ENCODE results near the gene CGB1. TPM values are rescaled to one million over a fixed set of nuclear protein-coding genes. Genes with fewer than 3 reads are reported as not detected.
"Not testable (repeated sequence)": the region's sequence is repeated elsewhere in the genome, so short reads cannot be mapped to it uniquely, and the experiment has no call there.

CGB1 gene
- under 1 TPM in 1 of 10 donors, not detected in 9; 0.90 TPM for polyA plus RNA-seq (ENCODE audit: insufficient read length in 10 of 10)
- long read RNA-seq, donor 1, result 0 reads
- long read RNA-seq, donor 2, result 0 reads
- long read RNA-seq, donor 3, result 0 reads
- long read RNA-seq, donor 4, result 0 reads
- long read RNA-seq, donor 5, result 0 reads
- long read RNA-seq, donor 6, result 0 reads
- long read RNA-seq, donor 7, result 0 reads
- long read RNA-seq, donor 8, result 0 reads
- long read RNA-seq, donor 9, result 0 reads

GRCh38 chr19:49036815-49037214, at the start of gene CGB1:
CGB1 (minus strand) TSS chr19:49036895; CDS start chr19:49036711, 184 bp downstream.
- DNase-seq, result not testable (repeated sequence)

- DNase-seq, result no peak
Observed at GRCh38 chr19:49086296-49086695, 49.6 kb upstream of the CGB1 start.

- no peak for DNase-seq
Observed at GRCh38 chr19:49085868-49086232, 49.2 kb upstream of the CGB1 start.

- peak; percentile 99 to 100 (median 100) for DNase-seq
Observed at GRCh38 chr19:49085020-49085867, 48.5 kb upstream of the CGB1 start, which contains the start of gene SNRNP70. SNRNP70 (plus strand) TSS chr19:49085451; CDS start chr19:49086415, 964 bp downstream.

- no peak for DNase-seq
Observed at GRCh38 chr19:49084206-49085019, 47.7 kb upstream of the CGB1 start.

- DNase-seq, result no peak
Observed at GRCh38 chr19:49081273-49081672, 44.6 kb upstream of the CGB1 start.

- DNase-seq, result no peak
Observed at GRCh38 chr19:49080392-49080791, 43.7 kb upstream of the CGB1 start.

- peak in 1 of 3 donors; percentile 71 for DNase-seq
Observed at GRCh38 chr19:49074869-49075268, 38.2 kb upstream of the CGB1 start.

GRCh38 chr19:49073514-49074378, 37.1 kb upstream of the CGB1 start:
- DNase-seq, result peak in 1 of 3 donors; percentile 56

- DNase-seq, result no peak
Observed at GRCh38 chr19:49071860-49072547, 35.3 kb upstream of the CGB1 start.

GRCh38 chr19:49070416-49070815, 33.7 kb upstream of the CGB1 start:
- DNase-seq, result no peak

- DNase-seq, result no peak
Observed at GRCh38 chr19:49069026-49069425, 32.3 kb upstream of the CGB1 start.

- no peak for DNase-seq
Observed at GRCh38 chr19:49067554-49067953, 30.9 kb upstream of the CGB1 start.

GRCh38 chr19:49065905-49066512, 29.3 kb upstream of the CGB1 start:
- DNase-seq, result no peak

- peak in 1 of 3 donors; percentile 46 for DNase-seq
Observed at GRCh38 chr19:49064768-49065611, 28.3 kb upstream of the CGB1 start, which contains the start of gene NTF4. NTF4 (minus strand) TSS chr19:49064818; CDS start chr19:49061997, 2,821 bp downstream.

- DNase-seq, result no peak
Observed at GRCh38 chr19:49064029-49064629, 27.4 kb upstream of the CGB1 start.

- DNase-seq, result no peak
Observed at GRCh38 chr19:49061445-49061844, 24.8 kb upstream of the CGB1 start.

GRCh38 chr19:49061000-49061399, 24.3 kb upstream of the CGB1 start:
- DNase-seq, result no peak

GRCh38 chr19:49059053-49059452, 22.4 kb upstream of the CGB1 start:
- no peak for DNase-seq
